GM18517 (cell line): ENCODE results near the gene LY6G6D.

Experiments used
- ATAC-seq: cut with Tn5 transposase; IDR thresholded peaks from one replicate; pipeline ENCODE4 v1.9.1; 2021; ENCODE audit warnings: mild to moderate bottlenecking, moderate library complexity; ENCODE audit not compliant: unreplicated experiment

Gene LY6G6D

GRCh38 chr6:31715022-31715958, at the start of gene LY6G6D:
LY6G6D (plus strand) TSS chr6:31715348; CDS start chr6:31715356, 8 bp downstream.
- no peak for ATAC-seq

GRCh38 chr6:31665501-31666336, 49.4 kb upstream of the LY6G6D start, which contains the start of gene CSNK2B:
CSNK2B (plus strand) TSS chr6:31666080; CDS start chr6:31666832, 752 bp downstream.
- ATAC-seq = peak; percentile 81

- no peak for ATAC-seq
Measured at GRCh38 chr6:31666337-31666965, 48.7 kb upstream of the LY6G6D start.

- ATAC-seq = no peak
Measured at GRCh38 chr6:31669676-31670075, 45.5 kb upstream of the LY6G6D start, which contains the start of gene LY6G5B. LY6G5B (plus strand) TSS chr6:31669976; CDS start chr6:31670951, 975 bp downstream.

DNA sequence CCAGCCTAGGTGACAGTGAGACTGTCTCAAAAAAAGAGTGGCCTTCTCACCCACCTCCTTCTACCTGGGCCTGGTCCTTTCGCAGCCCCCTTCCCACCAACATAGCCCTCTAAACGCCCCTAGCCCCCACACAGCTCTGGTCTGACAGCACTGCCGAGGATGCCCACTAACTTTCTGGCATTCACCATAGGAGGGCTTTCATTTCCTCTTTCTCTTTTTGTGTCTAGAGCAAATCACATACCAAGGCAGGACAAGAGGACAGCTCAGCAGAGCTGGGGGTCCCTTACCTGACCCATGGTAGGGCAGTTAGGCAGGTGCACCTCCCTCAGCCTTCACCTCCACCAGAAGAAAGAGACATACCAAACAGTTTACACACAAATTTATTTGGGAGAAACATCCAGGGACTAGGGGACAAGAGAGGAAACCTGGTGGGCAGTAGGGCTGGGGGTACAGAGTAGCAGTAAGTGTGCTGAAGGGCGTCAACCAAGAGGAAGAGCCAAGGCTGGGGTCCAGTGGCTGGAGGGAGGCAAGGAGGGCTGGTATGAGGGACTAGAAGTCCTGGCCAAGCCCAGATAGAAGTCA, 38.7 kb upstream of the LY6G6D start:
- ATAC-seq = no peak

DNA sequence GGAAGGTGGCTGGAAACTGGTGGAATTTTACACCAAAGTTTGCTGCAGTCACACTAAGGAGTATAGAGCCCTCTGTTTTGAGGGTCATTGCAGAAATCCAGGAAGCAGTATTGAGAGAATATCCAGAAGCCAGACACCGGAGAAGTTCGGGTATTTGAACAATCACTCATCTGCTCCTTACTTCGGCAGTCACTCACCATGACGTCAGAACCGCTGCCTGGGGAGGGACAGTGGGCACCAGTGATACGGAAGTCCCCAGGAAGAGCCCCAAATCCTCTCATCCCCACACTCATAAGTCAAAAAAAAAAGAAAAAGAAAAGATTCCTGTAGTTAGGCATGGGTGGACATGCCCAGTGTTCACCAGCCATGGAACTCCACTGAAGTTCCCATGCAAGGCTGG, 38.2 kb upstream of the LY6G6D start:
- no peak for ATAC-seq

GRCh38 chr6:31677955-31678354, 37.2 kb upstream of the LY6G6D start:
- ATAC-seq = no peak

DNA sequence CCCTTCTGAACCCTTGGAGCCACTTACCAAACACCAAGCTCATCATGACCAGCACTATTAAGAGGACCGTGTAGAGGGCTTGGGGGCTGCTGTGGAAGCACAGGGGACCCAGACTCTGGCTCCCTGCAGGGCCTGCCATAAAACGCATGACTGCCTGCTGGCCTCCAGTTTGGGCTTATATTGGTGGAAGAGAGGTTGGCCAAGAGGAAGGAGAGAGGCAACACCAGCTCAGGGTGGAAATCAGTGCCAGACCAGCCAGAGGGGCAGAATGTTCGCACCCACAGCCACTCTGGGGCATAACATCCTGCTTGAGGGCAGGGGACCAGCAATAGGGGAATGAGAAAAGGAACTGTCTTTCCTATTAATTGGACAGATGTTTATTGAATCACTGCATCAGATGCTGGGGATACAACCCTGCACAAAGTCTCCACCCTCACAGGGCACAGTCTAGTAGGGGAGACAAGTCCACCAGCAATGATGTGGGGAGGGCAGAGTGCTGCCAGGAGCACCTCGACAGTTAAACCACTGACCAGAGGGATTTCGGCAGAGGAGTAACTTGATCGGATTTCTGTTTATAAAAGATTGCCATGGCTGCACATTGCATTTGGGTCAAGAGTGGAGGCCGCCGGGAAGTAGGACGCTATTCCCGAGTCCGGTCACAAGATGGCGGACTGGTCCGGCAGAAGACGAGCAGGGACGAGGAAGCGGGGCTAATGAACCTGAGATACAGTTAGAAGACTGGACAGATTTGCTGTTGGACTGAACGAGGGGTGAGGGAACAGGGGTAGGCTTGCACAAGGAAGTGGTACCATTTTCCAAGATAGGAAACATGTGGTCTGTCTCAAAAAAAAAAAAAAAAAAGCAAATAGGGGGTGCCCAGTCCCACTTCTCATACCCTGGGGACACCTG, 34.7 kb upstream of the LY6G6D start, which contains the start of gene LY6G5C:
Gene LY6G5C, minus strand, starts transcription at position 842 of the 909 bp plus-strand sequence. Its CDS starts 694 bp downstream, at position 148.
- no peak for ATAC-seq

DNA sequence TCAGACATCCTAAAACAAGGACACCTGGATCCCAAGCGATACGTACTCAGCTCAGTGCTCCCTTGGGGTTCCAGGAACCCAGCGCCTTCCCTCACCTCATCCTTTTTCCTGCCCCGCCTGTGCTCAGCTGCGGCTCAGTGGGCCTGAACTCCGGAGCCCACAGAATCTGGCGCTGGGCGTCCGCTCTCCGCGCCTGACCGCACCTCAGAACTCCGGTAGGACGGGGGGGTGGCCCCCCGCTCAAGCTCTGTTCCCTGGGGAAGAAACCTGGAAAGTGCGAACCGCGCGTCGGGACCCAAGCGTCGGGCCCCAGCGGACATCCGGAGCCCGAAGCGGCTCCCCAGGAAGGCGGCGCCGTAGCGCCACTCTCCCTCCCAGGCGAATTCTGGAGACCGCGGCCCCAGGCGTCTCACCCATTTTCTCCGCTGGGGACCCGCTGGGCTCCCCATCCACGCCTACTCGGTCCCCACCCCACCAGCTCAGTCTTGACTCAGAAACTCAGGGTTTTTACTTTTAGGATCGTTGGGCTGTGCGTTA, 33.9 kb upstream of the LY6G6D start:
- ATAC-seq = no peak

DNA sequence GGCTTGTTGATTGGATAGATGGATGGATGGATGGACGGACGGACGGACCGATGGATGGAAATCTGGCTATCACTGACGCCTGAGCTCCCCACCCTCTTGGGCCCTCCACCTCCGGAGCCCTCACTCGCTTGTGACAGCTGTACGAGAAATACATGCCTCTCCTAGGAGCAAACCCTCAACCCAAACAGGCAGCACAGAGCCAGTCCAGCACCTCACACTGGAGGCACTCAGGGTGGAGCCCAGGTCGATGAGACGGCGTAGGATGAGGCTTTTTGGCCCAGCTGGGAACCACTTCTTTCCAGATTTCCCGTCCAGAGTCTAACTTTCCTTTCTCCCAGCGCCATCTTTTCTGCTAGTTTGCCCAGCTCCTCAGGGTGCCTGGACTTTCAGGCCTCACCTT, 31.6 kb upstream of the LY6G6D start:
- no peak for ATAC-seq

- ATAC-seq = no peak
Measured at GRCh38 chr6:31686483-31686882, 28.7 kb upstream of the LY6G6D start.

DNA sequence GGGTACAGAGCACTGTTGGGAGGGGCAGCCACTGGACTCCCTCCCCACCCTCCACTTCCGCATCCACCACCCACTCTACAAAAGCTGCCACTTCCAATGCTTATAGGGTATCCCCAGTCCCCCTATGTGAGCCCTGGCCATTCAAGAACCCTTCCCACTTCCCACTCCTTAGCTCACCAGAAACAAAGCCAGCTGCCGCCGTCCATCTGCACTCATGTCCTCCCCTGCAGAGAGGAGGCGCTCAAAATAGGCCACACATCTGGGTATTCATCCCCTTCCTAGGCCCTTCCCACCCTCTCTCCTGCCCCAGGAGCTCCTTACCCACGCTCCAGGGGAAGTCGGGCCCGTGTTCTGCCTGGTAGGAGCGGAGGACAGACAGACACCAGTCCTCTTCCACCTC, 27.8 kb upstream of the LY6G6D start:
- no peak for ATAC-seq

DNA sequence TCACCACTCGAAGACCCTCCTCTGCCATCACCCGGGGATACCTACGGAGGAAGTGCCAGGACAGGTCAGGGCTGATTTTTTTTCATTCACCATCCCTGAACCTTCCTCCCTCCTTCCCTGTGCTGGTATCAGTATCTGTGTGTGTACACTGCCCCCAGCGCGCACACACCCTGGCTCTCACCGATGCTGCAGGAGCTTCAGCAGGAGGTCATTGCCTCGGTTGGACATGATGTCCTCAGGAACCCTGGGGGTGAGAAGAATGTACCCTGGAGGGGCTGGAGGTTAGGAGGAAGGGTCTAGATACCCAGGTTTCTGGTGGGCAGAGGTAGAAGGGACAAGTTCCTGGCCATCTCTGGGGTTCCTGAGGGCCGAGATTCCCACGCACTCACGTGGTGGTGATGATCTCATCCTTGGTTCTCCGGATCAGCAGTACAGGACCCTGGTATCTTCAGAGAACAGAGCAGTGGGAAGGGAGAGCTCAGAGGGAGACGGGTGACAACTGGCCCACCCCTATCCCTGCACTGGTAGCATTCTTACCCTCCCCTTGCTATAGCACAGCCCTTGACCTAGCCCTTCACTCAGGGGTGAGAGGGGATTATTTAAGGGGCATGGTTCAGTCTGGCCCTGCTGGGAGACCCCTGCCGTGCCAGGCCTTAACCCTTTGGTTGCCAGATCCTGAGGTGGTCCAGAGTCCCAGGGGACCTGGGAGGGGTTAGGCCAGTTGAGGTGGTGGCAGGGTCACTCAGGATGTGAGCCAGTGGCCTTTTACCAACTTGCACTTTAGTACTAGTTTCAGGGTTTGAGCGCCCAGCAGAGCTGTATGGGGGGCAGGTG, 27.1 kb upstream of the LY6G6D start:
- no peak for ATAC-seq

- no peak for ATAC-seq
Measured at GRCh38 chr6:31689249-31690110, 25.7 kb upstream of the LY6G6D start.

DNA sequence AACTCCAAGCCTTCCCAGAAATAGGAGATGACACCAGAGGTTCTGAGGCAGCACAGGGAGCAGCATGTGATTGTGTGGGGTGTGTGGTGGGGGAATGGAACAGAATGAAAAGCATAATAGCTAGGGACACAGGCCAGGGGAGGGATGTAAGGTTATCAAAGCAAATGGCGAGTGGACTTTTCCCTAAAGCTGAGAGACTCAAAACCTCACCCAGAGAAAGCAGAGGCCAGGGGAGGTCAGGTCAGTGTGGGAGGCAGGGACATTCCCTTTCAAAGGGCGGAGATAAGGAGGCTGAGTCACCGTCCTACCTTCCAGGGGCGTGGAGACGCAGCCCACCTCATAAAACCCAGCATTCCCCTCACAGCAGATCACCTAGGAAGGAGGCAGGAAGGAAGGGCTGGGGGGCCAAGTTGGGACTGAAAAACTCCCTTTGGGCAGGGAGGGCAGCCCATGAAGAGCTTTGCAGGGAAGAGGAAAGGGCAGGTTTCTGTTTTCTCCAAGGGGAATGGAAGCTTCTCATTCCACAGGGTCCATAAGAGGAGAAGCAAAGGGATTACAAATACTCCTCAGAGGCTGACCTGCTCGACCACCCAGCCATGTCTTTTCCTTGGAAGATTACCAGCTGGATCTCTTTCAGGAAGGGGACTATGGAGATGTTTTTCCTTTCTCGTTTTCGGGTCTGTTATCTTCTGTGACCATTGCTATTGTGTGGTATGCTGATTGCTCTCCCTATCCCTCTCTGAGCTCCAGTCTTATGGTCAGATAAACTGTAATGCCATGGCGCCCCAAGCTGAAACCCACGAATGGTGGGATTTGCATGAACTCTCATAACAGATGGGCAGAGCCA, 24.7 kb upstream of the LY6G6D start:
- ATAC-seq = no peak

DNA sequence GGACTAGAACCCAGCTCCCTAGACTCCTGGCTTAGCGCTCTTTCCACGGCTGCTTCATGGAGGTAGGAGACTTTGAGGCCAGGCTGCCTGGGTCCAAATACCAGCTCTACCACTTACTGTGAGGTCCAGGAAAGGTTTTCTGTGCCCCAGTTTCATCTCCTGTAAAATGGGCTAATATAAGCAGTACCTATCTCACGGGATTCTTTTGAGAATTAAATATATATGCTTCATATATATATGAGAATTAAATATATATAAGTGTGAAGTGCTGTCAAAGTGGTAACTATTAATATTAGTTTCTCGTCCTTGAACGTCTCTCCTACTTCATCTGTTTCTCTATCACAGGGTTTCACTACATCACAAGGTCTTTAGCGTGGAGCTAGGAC, 24.1 kb upstream of the LY6G6D start:
- ATAC-seq = no peak
